HEK293 (cell line): ENCODE data around the gene PLEKHD1.

ENCODE experiments used
- EGR2 ChIP-seq: fragments of 450-650 bp; formaldehyde crosslinking; IDR thresholded peaks from 2 replicates; pipeline ENCODE4 v1.5.1; 2016; ENCODE audit warnings: low read depth, missing biosample characterization, missing genetic modification characterization
- ELK4 ChIP-seq: IDR thresholded peaks from 2 replicates; pipeline ENCODE4 v1.6.1; 2011; ENCODE audit warnings: mild to moderate bottlenecking, low read depth, low read length, borderline replicate concordance
- FEZF1 ChIP-seq: fragments of 450-650 bp; formaldehyde crosslinking; IDR thresholded peaks from 2 replicates; pipeline ENCODE4 v1.5.1; 2016; ENCODE audit warnings: missing biosample characterization, missing genetic modification characterization
- GLI4 ChIP-seq: fragments of 450-650 bp; formaldehyde crosslinking; IDR thresholded peaks from 2 replicates; pipeline ENCODE4 v1.5.1; 2016; ENCODE audit warnings: missing biosample characterization, missing genetic modification characterization
- GLIS1 ChIP-seq: fragments of 450-650 bp; formaldehyde crosslinking; IDR thresholded peaks from 2 replicates; pipeline ENCODE4 v1.5.1; 2016; ENCODE audit warnings: missing biosample characterization, missing genetic modification characterization
- GLIS2 ChIP-seq: fragments of 450-650 bp; formaldehyde crosslinking; IDR thresholded peaks from 2 replicates; pipeline ENCODE4 v1.5.1; 2016; ENCODE audit warnings: missing biosample characterization, missing genetic modification characterization
- KLF1 ChIP-seq: fragments of 450-650 bp; formaldehyde crosslinking; IDR thresholded peaks from 2 replicates; pipeline ENCODE4 v1.5.1; 2016; ENCODE audit warnings: missing biosample characterization, missing genetic modification characterization
- KLF10 ChIP-seq: fragments of 450-650 bp; IDR thresholded peaks from 2 replicates; pipeline ENCODE4 v1.5.1; 2018; ENCODE audit warnings: missing biosample characterization, mild to moderate bottlenecking, missing genetic modification characterization
- KLF7 ChIP-seq: fragments of 450-650 bp; formaldehyde crosslinking; IDR thresholded peaks from 2 replicates; pipeline ENCODE4 v1.5.1; 2016; ENCODE audit warnings: missing biosample characterization, missing genetic modification characterization, borderline replicate concordance
- KLF8 ChIP-seq: fragments of 450-650 bp; formaldehyde crosslinking; IDR thresholded peaks from 2 replicates; pipeline ENCODE4 v1.5.1; 2016; ENCODE audit warnings: missing biosample characterization, missing genetic modification characterization
- MYNN ChIP-seq: fragments of 450-650 bp; formaldehyde crosslinking; IDR thresholded peaks from 2 replicates; pipeline ENCODE4 v1.5.1; 2016; ENCODE audit warnings: missing biosample characterization, missing genetic modification characterization, borderline replicate concordance
- REST ChIP-seq: fragments of 450-650 bp; formaldehyde crosslinking; IDR thresholded peaks from 2 replicates; pipeline ENCODE4 v1.5.1; 2016; ENCODE audit warnings: missing biosample characterization, missing genetic modification characterization
- SP7 ChIP-seq: fragments of 450-650 bp; formaldehyde crosslinking; IDR thresholded peaks from 2 replicates; pipeline ENCODE4 v1.5.1; 2016; ENCODE audit warnings: missing biosample characterization, missing genetic modification characterization
- ZBTB20 ChIP-seq: fragments of 450-650 bp; formaldehyde crosslinking; IDR thresholded peaks from 2 replicates; pipeline ENCODE4 v1.5.1; 2016; ENCODE audit warnings: missing biosample characterization, missing genetic modification characterization
- ZIC2 ChIP-seq: fragments of 450-650 bp; formaldehyde crosslinking; IDR thresholded peaks from 2 replicates; pipeline ENCODE4 v1.5.1; 2016; ENCODE audit warnings: missing biosample characterization, missing genetic modification characterization
- ZNF202 ChIP-seq: fragments of 450-650 bp; formaldehyde crosslinking; IDR thresholded peaks from 2 replicates; pipeline ENCODE4 v1.5.1; 2016; ENCODE audit warnings: missing biosample characterization, missing genetic modification characterization, borderline replicate concordance
- ZNF341 ChIP-seq: fragments of 450-650 bp; formaldehyde crosslinking; IDR thresholded peaks from 2 replicates; pipeline ENCODE4; 2016; ENCODE audit warnings: low read depth, missing biosample characterization, missing genetic modification characterization
- ZNF404 ChIP-seq: fragments of 450-650 bp; formaldehyde crosslinking; IDR thresholded peaks from 2 replicates; pipeline ENCODE4 v1.5.1; 2017; ENCODE audit warnings: missing biosample characterization, missing genetic modification characterization
- ZNF433 ChIP-seq: fragments of 450-650 bp; formaldehyde crosslinking; IDR thresholded peaks from 2 replicates; pipeline ENCODE4 v1.5.1; 2016; ENCODE audit warnings: missing biosample characterization, missing genetic modification characterization, low read depth
- ZNF48 ChIP-seq: fragments of 450-650 bp; formaldehyde crosslinking; IDR thresholded peaks from 2 replicates; pipeline ENCODE4 v1.5.1; 2016; ENCODE audit warnings: missing biosample characterization, missing genetic modification characterization
- ZNF488 ChIP-seq: fragments of 450-650 bp; formaldehyde crosslinking; IDR thresholded peaks from 2 replicates; pipeline ENCODE4 v1.5.1; 2016; ENCODE audit warnings: missing biosample characterization, missing genetic modification characterization
- ZNF513 ChIP-seq: fragments of 450-650 bp; IDR thresholded peaks from 2 replicates; pipeline ENCODE4 v1.5.1; 2018; ENCODE audit warnings: missing biosample characterization, missing genetic modification characterization
- ZNF518A ChIP-seq: fragments of 450-650 bp; formaldehyde crosslinking; conservative IDR thresholded peaks from 2 replicates; pipeline ENCODE4 v1.5.1; 2016; ENCODE audit warnings: low read depth, missing biosample characterization, missing genetic modification characterization
- ZNF549 ChIP-seq: fragments of 450-650 bp; IDR thresholded peaks from 2 replicates; pipeline ENCODE4 v1.5.1; 2018; ENCODE audit warnings: missing biosample characterization, missing genetic modification characterization, mild to moderate bottlenecking, inconsistent platforms, moderate library complexity
- ZNF561 ChIP-seq: fragments of 450-650 bp; IDR thresholded peaks from 2 replicates; pipeline ENCODE4 v1.5.1; 2018; ENCODE audit warnings: missing biosample characterization, missing genetic modification characterization, borderline replicate concordance
- ZNF580 ChIP-seq: fragments of 450-650 bp; formaldehyde crosslinking; IDR thresholded peaks from 2 replicates; pipeline ENCODE4 v1.5.1; 2016; ENCODE audit warnings: missing biosample characterization, missing genetic modification characterization
- ZNF747 ChIP-seq: fragments of 450-650 bp; formaldehyde crosslinking; IDR thresholded peaks from 2 replicates; pipeline ENCODE4 v1.5.1; 2016; ENCODE audit warnings: missing biosample characterization, missing genetic modification characterization
- ZSCAN16 ChIP-seq: fragments of 450-650 bp; formaldehyde crosslinking; IDR thresholded peaks from 2 replicates; pipeline ENCODE4 v1.5.1; 2016; ENCODE audit warnings: missing biosample characterization, missing genetic modification characterization

The PLEKHD1 gene

GRCh38 chr14:69572030-69572840, 87.7 kb downstream of the PLEKHD1 start (continued):
- no peak for TF ChIP-seq ZNF549
- TF ChIP-seq FEZF1: no peak
- no peak for TF ChIP-seq MYNN
- TF ChIP-seq SP7 (tag by site-specific recombination): no peak
- TF ChIP-seq ZSCAN16 (tag by site-specific recombination): no peak
- TF ChIP-seq ZNF518A (tag by site-specific recombination): no peak
- TF ChIP-seq ZNF488 (tag by site-specific recombination): no peak
- TF ChIP-seq KLF1 (tag by site-specific recombination): 0 out of 2 replicates have a peak, but pooled peaks have one; percentile 20
- no peak for TF ChIP-seq ZNF404 (tag by site-specific recombination)
- TF ChIP-seq GLIS2 (tag by site-specific recombination): no peak
- no peak for TF ChIP-seq ZBTB20
- TF ChIP-seq ZNF202 (tag by site-specific recombination): no peak
- TF ChIP-seq ZNF561 (tag by site-specific recombination): no peak
- TF ChIP-seq GLI4: no peak
- TF ChIP-seq EGR2 (tag by site-specific recombination): no peak
- TF ChIP-seq ZNF513: peak; percentile 26; the same call in 1 of the 2 replicates
- no peak for TF ChIP-seq REST (tag by site-specific recombination)
- no peak for TF ChIP-seq ELK4
- TF ChIP-seq KLF10 (tag by site-specific recombination): no peak
- TF ChIP-seq ZIC2 (tag by site-specific recombination): peak; percentile 30; the same call in 1 of the 2 replicates
- no peak for TF ChIP-seq ZNF433
- no peak for TF ChIP-seq KLF8
- TF ChIP-seq KLF7 (tag by site-specific recombination): no peak
- peak; percentile 40 for TF ChIP-seq ZNF341
- no peak for TF ChIP-seq ZNF747
- TF ChIP-seq ZNF580 (tag by site-specific recombination): no peak
- peak; percentile 58; the same call in 1 of the 2 replicates for TF ChIP-seq GLIS1 (tag by site-specific recombination)
- no peak for TF ChIP-seq ZNF48
